HCEC 1CT (cell line): ENCODE results near the gene UBE2F.
A peak's percentile ranks its signal among the peaks of the same experiment; 100 is the strongest.

Experiments used
- DNase-seq: peaks from one replicate; pipeline ENCODE4 v3.0.0-alpha.2; 2017

The UBE2F gene

GRCh38 chr2:237966565-237967462, at the start of gene UBE2F:
TSS of gene UBE2F (plus strand) at chr2:237967014. CDS start at chr2:237973108, 6,094 bp downstream.
- DNase-seq = peak; percentile 97

GRCh38 chr2:237917696-237918374, 49.0 kb upstream of the UBE2F start:
- no peak for DNase-seq

GRCh38 chr2:237919593-237919992, 47.2 kb upstream of the UBE2F start:
- no peak for DNase-seq

GRCh38 chr2:237920673-237921072, 46.1 kb upstream of the UBE2F start:
- no peak for DNase-seq

GRCh38 chr2:237921967-237922492, 44.8 kb upstream of the UBE2F start:
- DNase-seq = no peak

- no peak for DNase-seq
These were observed 44.0 kb upstream of the UBE2F start for GRCh38 chr2:237922641-237923361.

- DNase-seq = peak; percentile 70
These were observed 43.2 kb upstream of the UBE2F start for GRCh38 chr2:237923481-237924163.

- no peak for DNase-seq
These were observed 42.7 kb upstream of the UBE2F start for GRCh38 chr2:237924164-237924534.

- no peak for DNase-seq
These were observed 39.7 kb upstream of the UBE2F start for GRCh38 chr2:237927135-237927534.

- DNase-seq = no peak
These were observed 38.8 kb upstream of the UBE2F start for GRCh38 chr2:237927986-237928385.

- no peak for DNase-seq
These were observed 36.8 kb upstream of the UBE2F start for GRCh38 chr2:237929979-237930378.

- DNase-seq = peak; percentile 77
These were observed 35.6 kb upstream of the UBE2F start for GRCh38 chr2:237931205-237931721.

GRCh38 chr2:237932731-237933131, 34.1 kb upstream of the UBE2F start:
- DNase-seq = peak; percentile 92

- DNase-seq = no peak
These were observed 32.6 kb upstream of the UBE2F start for GRCh38 chr2:237934186-237934585.

- peak; percentile 36 for DNase-seq
These were observed 30.9 kb upstream of the UBE2F start for GRCh38 chr2:237935740-237936452.

- peak; percentile 42 for DNase-seq
These were observed 27.6 kb upstream of the UBE2F start for GRCh38 chr2:237939251-237939650.

- no peak for DNase-seq
These were observed 26.0 kb upstream of the UBE2F start for GRCh38 chr2:237940828-237941227.

- no peak for DNase-seq
These were observed 25.6 kb upstream of the UBE2F start for GRCh38 chr2:237941239-237941638.

- no peak for DNase-seq
These were observed 24.3 kb upstream of the UBE2F start for GRCh38 chr2:237942513-237942899.

- no peak for DNase-seq
These were observed 23.3 kb upstream of the UBE2F start for GRCh38 chr2:237943395-237944094.

GRCh38 chr2:237944302-237944701, 22.5 kb upstream of the UBE2F start:
- DNase-seq = no peak
